GM23338 (cell line): ENCODE results near the gene STK33. TPM values are rescaled to one million over a fixed set of nuclear protein-coding genes. Genes with fewer than 3 reads are reported as not detected.

Experiments used
- ATAC-seq: fragments of 200-7000 bp; cut with Tn5 transposase; 3 replicates; pipeline ENCODE4 v1.9.1; 2020
- DNase-seq: peaks from one replicate; pipeline ENCODE4 v3.0.0-alpha.2; 2015; ENCODE audit warnings: low spot score
- H2AFZ ChIP-seq: fragments of 200-600 bp; sonication (generic); 2 replicates; pipeline ENCODE4 v1.8.0; 2016; ENCODE audit warnings: antibody characterized with exemption, mild to moderate bottlenecking, moderate library complexity
- H3F3A ChIP-seq: fragments of 200-600 bp; sonication (generic); replicated peaks from 2 replicates; pipeline ENCODE4 v1.8.0; 2017; ENCODE audit warnings: antibody characterized with exemption, mixed run types, low read depth
- H3K27ac ChIP-seq: fragments of 200-600 bp; sonication (generic); 2 replicates; pipeline ENCODE4 v1.6.1; 2016; ENCODE audit warnings: low read depth
- H3K27me3 ChIP-seq: fragments of 200-600 bp; sonication (generic); 2 replicates; pipeline ENCODE4 v1.8.0; 2016; ENCODE audit warnings: mild to moderate bottlenecking, mixed run types, moderate library complexity; ENCODE audit not compliant: insufficient read depth
- H3K36me3 ChIP-seq: fragments of 200-600 bp; sonication (generic); 2 replicates; pipeline ENCODE4 v1.8.0; 2016; ENCODE audit warnings: mild to moderate bottlenecking; ENCODE audit not compliant: insufficient read depth
- H3K4me1 ChIP-seq: fragments of 200-600 bp; sonication (generic); 2 replicates; pipeline ENCODE4 v1.8.0; 2016; ENCODE audit warnings: mild to moderate bottlenecking, moderate library complexity; ENCODE audit not compliant: insufficient read depth
- H3K4me2 ChIP-seq: fragments of 200-600 bp; sonication (generic); 2 replicates; pipeline ENCODE4 v1.7.1; 2017; ENCODE audit warnings: mixed run types
- H3K4me3 ChIP-seq: fragments of 200-600 bp; sonication (generic); 2 replicates; pipeline ENCODE4 v1.6.1; 2016; ENCODE audit warnings: mixed run types
- H3K79me2 ChIP-seq: fragments of 200-600 bp; sonication (generic); replicated peaks from 2 replicates; pipeline ENCODE4 v1.8.0; 2017; ENCODE audit warnings: mild to moderate bottlenecking; ENCODE audit not compliant: insufficient read depth
- H3K9me2 ChIP-seq: fragments of 200-600 bp; sonication (generic); 2 replicates; pipeline ENCODE4 v1.8.0; 2017; ENCODE audit not compliant: insufficient read depth
- H4K20me1 ChIP-seq: fragments of 200-600 bp; sonication (generic); replicated peaks from 2 replicates; pipeline ENCODE4 v1.8.0; 2017; ENCODE audit warnings: mild to moderate bottlenecking; ENCODE audit not compliant: insufficient read depth
- H3K27ac Mint-ChIP-seq: 2 replicates; pipeline ENCODE4 v1.8.0; 2020; ENCODE audit warnings: inconsistent platforms, mild to moderate bottlenecking, moderate library complexity, mixed read lengths
- H3K27me3 Mint-ChIP-seq: 3 replicates; pipeline ENCODE4 v1.8.0; 2022; ENCODE audit warnings: low read depth, mild to moderate bottlenecking, moderate library complexity, mixed read lengths, inconsistent platforms; ENCODE audit not compliant: insufficient read depth, poor library complexity
- H3K36me3 Mint-ChIP-seq: 3 replicates; pipeline ENCODE4 v1.8.0; 2021; ENCODE audit warnings: low read depth, mild to moderate bottlenecking, inconsistent platforms, moderate library complexity, mixed read lengths
- H3K4me1 Mint-ChIP-seq: 3 replicates; pipeline ENCODE4 v1.8.0; 2020; ENCODE audit warnings: mild to moderate bottlenecking, inconsistent platforms, mixed read lengths
- H3K4me3 Mint-ChIP-seq: 3 replicates; pipeline ENCODE4 v1.8.0; 2021; ENCODE audit warnings: moderate library complexity, mild to moderate bottlenecking, inconsistent platforms, mixed read lengths
- H3K9me3 Mint-ChIP-seq: 3 replicates; pipeline ENCODE4 v1.8.0; 2020; ENCODE audit warnings: moderate library complexity, mild to moderate bottlenecking, inconsistent platforms, mixed read lengths
- CREB1 ChIP-seq: fragments of 250-450 bp; sonication (Bioruptor Pico); IDR thresholded peaks from 2 replicates; pipeline ENCODE4 v1.5.0; 2020; ENCODE audit warnings: low read depth, mild to moderate bottlenecking, moderate library complexity
- ETS1 ChIP-seq: IDR thresholded peaks from 2 replicates; pipeline ENCODE4 v1.6.1; 2016; ENCODE audit warnings: antibody characterized with exemption
- EZH2 ChIP-seq: fragments of 200-600 bp; sonication (generic); IDR thresholded peaks from one replicate; pipeline ENCODE4 v1.8.0; 2017; ENCODE audit warnings: antibody characterized with exemption, mild to moderate bottlenecking, low read depth; ENCODE audit not compliant: unreplicated experiment
- NANOG ChIP-seq: IDR thresholded peaks from 2 replicates; pipeline ENCODE4 v1.6.1; 2016; ENCODE audit warnings: antibody characterized with exemption, borderline replicate concordance
- POLR2AphosphoS5 ChIP-seq: IDR thresholded peaks from 2 replicates; pipeline ENCODE4 v1.6.1; 2016; ENCODE audit warnings: antibody characterized with exemption, low read depth
- ZNF331 ChIP-seq: fragments of 250-450 bp; sonication (Bioruptor Pico); IDR thresholded peaks from 2 replicates; pipeline ENCODE4 v1.5.0; 2020; ENCODE audit warnings: low read depth, mild to moderate bottlenecking, moderate library complexity
- polyA plus RNA-seq: library from polyadenylated mRNA; unstranded; fragments of >200 nt; fragmentation: Nextera tagmentation; extraction: Ambion mirVana; gene quantifications from 2 replicates; pipeline ENCODE4 v1.2.1, GENCODE V29; 2016
- total RNA-seq: library from RNA; depleted of rRNA; stranded (reverse); fragments of >200 nt; shearing (Covaris generic); gene quantifications from 2 replicates; pipeline ENCODE4 v1.2.3, GENCODE V29; 2014
- TF ChIP-seq, protein P1 (sequence below): IDR thresholded peaks from one replicate; pipeline ENCODE4 v1.6.1; 2018; ENCODE audit warnings: antibody characterized with exemption; ENCODE audit not compliant: unreplicated experiment
- TF ChIP-seq, protein P2 (sequence below): fragments of 250-450 bp; sonication (Bioruptor Pico); IDR thresholded peaks from 2 replicates; pipeline ENCODE4 v1.5.0; 2020; ENCODE audit warnings: mild to moderate bottlenecking, moderate library complexity

Gene STK33
- total and polyA plus RNA-seq, 2 experiments from 2014 or later, result 17.2 to 18.2 TPM

GRCh38 chr11:8545698-8546366 is 48.2 kb downstream of the STK33 start:
- Histone ChIP-seq H2AFZ (no peak overlapping the region), H3K4me2 (no peak overlapping the region), H3K9me2 (no peaks in the 10 kb centered on the region), H3K27me3 (no peaks in the 10 kb centered on the region), H3K4me3 (no peak overlapping the region), H3K4me1 (0 out of 2 replicates have a peak, but pooled peaks cover 4% of the 10 kb centered on the region), H4K20me1 (no peaks in the 10 kb centered on the region; the same call in 1 of the 2 replicates), H3K79me2 (no peaks in the 10 kb centered on the region), H3K36me3 (no peaks in the 10 kb centered on the region), H3K27ac (no peak overlapping the region), H3F3A (no peaks in the 10 kb centered on the region)
- Mint-ChIP-seq H3K4me1 (no peaks in the 10 kb centered on the region), H3K4me3 (no peak overlapping the region), H3K27me3 (no peaks in the 10 kb centered on the region), H3K36me3 (no peaks in the 10 kb centered on the region; the same call in 2 of the 3 replicates), H3K9me3 (peaks cover 10% of the 10 kb centered on the region; the same call in 1 of the 3 replicates), H3K27ac (no peak overlapping the region)
- DNase-seq, result no peak
- TF ChIP-seq CREB1 (CRISPR knock-in tag), result no peak
- no peak for TF ChIP-seq POLR2AphosphoS5
- no peak for TF ChIP-seq NANOG
- TF ChIP-seq, protein P1, sequence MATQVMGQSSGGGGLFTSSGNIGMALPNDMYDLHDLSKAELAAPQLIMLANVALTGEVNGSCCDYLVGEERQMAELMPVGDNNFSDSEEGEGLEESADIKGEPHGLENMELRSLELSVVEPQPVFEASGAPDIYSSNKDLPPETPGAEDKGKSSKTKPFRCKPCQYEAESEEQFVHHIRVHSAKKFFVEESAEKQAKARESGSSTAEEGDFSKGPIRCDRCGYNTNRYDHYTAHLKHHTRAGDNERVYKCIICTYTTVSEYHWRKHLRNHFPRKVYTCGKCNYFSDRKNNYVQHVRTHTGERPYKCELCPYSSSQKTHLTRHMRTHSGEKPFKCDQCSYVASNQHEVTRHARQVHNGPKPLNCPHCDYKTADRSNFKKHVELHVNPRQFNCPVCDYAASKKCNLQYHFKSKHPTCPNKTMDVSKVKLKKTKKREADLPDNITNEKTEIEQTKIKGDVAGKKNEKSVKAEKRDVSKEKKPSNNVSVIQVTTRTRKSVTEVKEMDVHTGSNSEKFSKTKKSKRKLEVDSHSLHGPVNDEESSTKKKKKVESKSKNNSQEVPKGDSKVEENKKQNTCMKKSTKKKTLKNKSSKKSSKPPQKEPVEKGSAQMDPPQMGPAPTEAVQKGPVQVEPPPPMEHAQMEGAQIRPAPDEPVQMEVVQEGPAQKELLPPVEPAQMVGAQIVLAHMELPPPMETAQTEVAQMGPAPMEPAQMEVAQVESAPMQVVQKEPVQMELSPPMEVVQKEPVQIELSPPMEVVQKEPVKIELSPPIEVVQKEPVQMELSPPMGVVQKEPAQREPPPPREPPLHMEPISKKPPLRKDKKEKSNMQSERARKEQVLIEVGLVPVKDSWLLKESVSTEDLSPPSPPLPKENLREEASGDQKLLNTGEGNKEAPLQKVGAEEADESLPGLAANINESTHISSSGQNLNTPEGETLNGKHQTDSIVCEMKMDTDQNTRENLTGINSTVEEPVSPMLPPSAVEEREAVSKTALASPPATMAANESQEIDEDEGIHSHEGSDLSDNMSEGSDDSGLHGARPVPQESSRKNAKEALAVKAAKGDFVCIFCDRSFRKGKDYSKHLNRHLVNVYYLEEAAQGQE, result no peak
- TF ChIP-seq ZNF331 (CRISPR knock-in tag), result no peak
- TF ChIP-seq ETS1, result no peak
- ATAC-seq, result no peak

DNA sequence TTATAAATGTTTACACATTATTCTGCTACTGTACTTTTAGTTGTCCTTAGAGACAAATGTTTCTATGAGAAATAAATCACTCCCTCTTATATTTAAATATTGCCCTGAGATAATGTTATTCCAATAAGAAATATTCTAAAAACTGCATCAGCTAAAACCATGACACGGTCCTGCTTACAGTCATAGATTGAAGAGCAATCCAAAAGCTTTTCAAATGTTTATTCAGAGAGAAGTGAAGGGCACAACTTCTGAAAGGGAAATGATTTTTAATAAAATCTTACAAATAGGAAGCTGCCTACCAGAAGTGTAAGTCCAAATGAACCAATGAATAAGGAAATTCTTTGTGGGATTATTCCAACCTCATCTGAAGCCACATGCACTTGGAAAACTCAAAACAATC is 49.2 kb downstream of the STK33 start:
- DNase-seq, result no peak
- Histone ChIP-seq H4K20me1 (no peaks in the 10 kb centered on the region; the same call in 1 of the 2 replicates), H3K4me3 (no peak overlapping the region), H3K4me2 (no peak overlapping the region), H3K27ac (no peak overlapping the region), H3K79me2 (no peaks in the 10 kb centered on the region), H3K27me3 (no peaks in the 10 kb centered on the region), H3K9me2 (no peaks in the 10 kb centered on the region), H2AFZ (no peak overlapping the region), H3K36me3 (no peaks in the 10 kb centered on the region), H3F3A (no peaks in the 10 kb centered on the region), H3K4me1 (0 out of 2 replicates have a peak, but pooled peaks cover 4% of the 10 kb centered on the region)
- no peak for ATAC-seq
- Mint-ChIP-seq H3K4me1 (no peaks in the 10 kb centered on the region), H3K9me3 (peaks cover 10% of the 10 kb centered on the region; the same call in 1 of the 3 replicates), H3K4me3 (no peak overlapping the region), H3K36me3 (no peaks in the 10 kb centered on the region; the same call in 2 of the 3 replicates), H3K27me3 (no peaks in the 10 kb centered on the region), H3K27ac (no peak overlapping the region)
- TF ChIP-seq, protein P2, sequence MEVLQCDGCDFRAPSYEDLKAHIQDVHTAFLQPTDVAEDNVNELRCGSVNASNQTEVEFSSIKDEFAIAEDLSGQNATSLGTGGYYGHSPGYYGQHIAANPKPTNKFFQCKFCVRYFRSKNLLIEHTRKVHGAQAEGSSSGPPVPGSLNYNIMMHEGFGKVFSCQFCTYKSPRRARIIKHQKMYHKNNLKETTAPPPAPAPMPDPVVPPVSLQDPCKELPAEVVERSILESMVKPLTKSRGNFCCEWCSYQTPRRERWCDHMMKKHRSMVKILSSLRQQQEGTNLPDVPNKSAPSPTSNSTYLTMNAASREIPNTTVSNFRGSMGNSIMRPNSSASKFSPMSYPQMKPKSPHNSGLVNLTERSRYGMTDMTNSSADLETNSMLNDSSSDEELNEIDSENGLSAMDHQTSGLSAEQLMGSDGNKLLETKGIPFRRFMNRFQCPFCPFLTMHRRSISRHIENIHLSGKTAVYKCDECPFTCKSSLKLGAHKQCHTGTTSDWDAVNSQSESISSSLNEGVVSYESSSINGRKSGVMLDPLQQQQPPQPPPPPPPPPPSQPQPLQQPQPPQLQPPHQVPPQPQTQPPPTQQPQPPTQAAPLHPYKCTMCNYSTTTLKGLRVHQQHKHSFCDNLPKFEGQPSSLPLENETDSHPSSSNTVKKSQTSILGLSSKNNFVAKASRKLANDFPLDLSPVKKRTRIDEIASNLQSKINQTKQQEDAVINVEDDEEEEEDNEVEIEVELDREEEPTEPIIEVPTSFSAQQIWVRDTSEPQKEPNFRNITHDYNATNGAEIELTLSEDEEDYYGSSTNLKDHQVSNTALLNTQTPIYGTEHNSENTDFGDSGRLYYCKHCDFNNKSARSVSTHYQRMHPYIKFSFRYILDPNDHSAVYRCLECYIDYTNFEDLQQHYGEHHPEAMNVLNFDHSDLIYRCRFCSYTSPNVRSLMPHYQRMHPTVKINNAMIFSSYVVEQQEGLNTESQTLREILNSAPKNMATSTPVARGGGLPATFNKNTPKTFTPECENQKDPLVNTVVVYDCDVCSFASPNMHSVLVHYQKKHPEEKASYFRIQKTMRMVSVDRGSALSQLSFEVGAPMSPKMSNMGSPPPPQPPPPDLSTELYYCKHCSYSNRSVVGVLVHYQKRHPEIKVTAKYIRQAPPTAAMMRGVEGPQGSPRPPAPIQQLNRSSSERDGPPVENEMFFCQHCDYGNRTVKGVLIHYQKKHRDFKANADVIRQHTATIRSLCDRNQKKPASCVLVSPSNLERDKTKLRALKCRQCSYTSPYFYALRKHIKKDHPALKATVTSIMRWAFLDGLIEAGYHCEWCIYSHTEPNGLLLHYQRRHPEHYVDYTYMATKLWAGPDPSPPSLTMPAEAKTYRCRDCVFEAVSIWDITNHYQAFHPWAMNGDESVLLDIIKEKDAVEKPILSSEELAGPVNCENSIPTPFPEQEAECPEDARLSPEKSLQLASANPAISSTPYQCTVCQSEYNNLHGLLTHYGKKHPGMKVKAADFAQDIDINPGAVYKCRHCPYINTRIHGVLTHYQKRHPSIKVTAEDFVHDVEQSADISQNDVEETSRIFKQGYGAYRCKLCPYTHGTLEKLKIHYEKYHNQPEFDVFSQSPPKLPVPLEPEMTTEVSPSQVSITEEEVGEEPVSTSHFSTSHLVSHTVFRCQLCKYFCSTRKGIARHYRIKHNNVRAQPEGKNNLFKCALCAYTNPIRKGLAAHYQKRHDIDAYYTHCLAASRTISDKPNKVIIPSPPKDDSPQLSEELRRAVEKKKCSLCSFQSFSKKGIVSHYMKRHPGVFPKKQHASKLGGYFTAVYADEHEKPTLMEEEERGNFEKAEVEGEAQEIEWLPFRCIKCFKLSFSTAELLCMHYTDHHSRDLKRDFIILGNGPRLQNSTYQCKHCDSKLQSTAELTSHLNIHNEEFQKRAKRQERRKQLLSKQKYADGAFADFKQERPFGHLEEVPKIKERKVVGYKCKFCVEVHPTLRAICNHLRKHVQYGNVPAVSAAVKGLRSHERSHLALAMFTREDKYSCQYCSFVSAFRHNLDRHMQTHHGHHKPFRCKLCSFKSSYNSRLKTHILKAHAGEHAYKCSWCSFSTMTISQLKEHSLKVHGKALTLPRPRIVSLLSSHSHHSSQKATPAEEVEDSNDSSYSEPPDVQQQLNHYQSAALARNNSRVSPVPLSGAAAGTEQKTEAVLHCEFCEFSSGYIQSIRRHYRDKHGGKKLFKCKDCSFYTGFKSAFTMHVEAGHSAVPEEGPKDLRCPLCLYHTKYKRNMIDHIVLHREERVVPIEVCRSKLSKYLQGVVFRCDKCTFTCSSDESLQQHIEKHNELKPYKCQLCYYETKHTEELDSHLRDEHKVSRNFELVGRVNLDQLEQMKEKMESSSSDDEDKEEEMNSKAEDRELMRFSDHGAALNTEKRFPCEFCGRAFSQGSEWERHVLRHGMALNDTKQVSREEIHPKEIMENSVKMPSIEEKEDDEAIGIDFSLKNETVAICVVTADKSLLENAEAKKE (CRISPR knock-in tag), result no peak
- no peak for TF ChIP-seq EZH2
